ENCODE data around the gene ABCA4.

- TF ChIP-seq CTCF (IDR thresholded peaks at IDR 0.05) (no peak), REST (IDR thresholded peaks at IDR 0.05; ENCODE audit: insufficient read depth in 1 of 2, low read depth in 2 of 2, low read length in 1 of 2) (no peak), POLR2AphosphoS5 (IDR thresholded peaks at IDR 0.05; ENCODE audit: low read depth, low read length) (no peak), TCF7L2 (IDR thresholded peaks at IDR 0.05; ENCODE audit: low read depth, low read length) (no peak), SIN3A (IDR thresholded peaks at IDR 0.05; ENCODE audit: borderline replicate concordance, insufficient read depth, low read depth, low read length) (no peak)
These were observed 15.4 kb downstream of the ABCA4 start for GRCh38 chr1:94105581-94105952.

Data from Panc1 (cell line).